Suprapubic skin (tissue), 4 donors: Measurements from ENCODE around the gene HSP90B1. TPM values are rescaled to one million over a fixed set of nuclear protein-coding genes. Genes with fewer than 3 reads are reported as not detected.
A peak's percentile ranks its signal among the peaks of the same experiment; 100 is the strongest.

Experiments used
- DNase-seq, 2 donors: peaks; one replicate each; pipeline ENCODE4 v3.0.0-alpha.2; 2019; ENCODE audit warnings: low spot score in 2 of 2
- H3K27ac ChIP-seq: fragments of 200-600 bp; sonication (generic); one replicate; pipeline ENCODE4 v1.5.1; 2019
- H3K27me3 ChIP-seq: fragments of 200-600 bp; sonication (generic); one replicate; pipeline ENCODE4 v1.5.1; 2019
- H3K36me3 ChIP-seq: fragments of 200-600 bp; sonication (generic); one replicate; pipeline ENCODE4 v1.5.1; 2019
- H3K4me1 ChIP-seq: fragments of 200-600 bp; sonication (generic); one replicate; pipeline ENCODE4 v1.5.1; 2019
- H3K4me3 ChIP-seq: fragments of 200-600 bp; sonication (generic); one replicate; pipeline ENCODE4 v1.5.1; 2019; ENCODE audit warnings: mild to moderate bottlenecking
- H3K9me3 ChIP-seq: fragments of 200-600 bp; sonication (generic); one replicate; pipeline ENCODE4 v1.5.1; 2019
- CTCF ChIP-seq, 2 donors: fragments of 200-600 bp in 1 of 2; fragments of 450-650 bp in 1 of 2; sonication (generic) in 1 of 2; IDR thresholded peaks; one replicate each; pipeline ENCODE4 v1.5.1; 2016 to 2019; ENCODE audit warnings: antibody characterized with exemption in 2 of 2, mild to moderate bottlenecking in 1 of 2, moderate library complexity in 1 of 2
- EP300 ChIP-seq: sonication (generic); formaldehyde crosslinking; IDR thresholded peaks from one replicate; pipeline ENCODE4 v1.6.1; 2017; ENCODE audit warnings: antibody characterized with exemption
- POLR2A ChIP-seq, 2 donors: fragments of 450-650 bp; IDR thresholded peaks; one replicate each; pipeline ENCODE4 v1.6.1; 2017; ENCODE audit warnings: antibody characterized with exemption in 2 of 2, mild to moderate bottlenecking in 2 of 2, moderate library complexity in 2 of 2
- POLR2AphosphoS5 ChIP-seq, 3 donors: sonication (generic); formaldehyde crosslinking; IDR thresholded peaks; one replicate each; pipeline ENCODE4 v1.6.1; 2017; ENCODE audit warnings: antibody characterized with exemption in 3 of 3
- WGBS: methylation state at CpG from one replicate; pipeline ENCODE4 v1.1.5; 2018; 5-methylcytosine and 5-hydroxymethylcytosine counted together
- total RNA-seq, 4 donors: library from RNA; depleted of rRNA; stranded (reverse); fragments of >200 nt; gene quantifications; one replicate each; pipeline ENCODE4 v1.1.0, GENCODE V29; 2016

Gene HSP90B1
- total RNA-seq, 4 donors from 2014 or later, result 138 to 156 (median 141) TPM

GRCh38 chr12:103964805-103965204 is 34.6 kb downstream of the HSP90B1 start:
- H3K4me1 ChIP-seq, result peaks cover 46% of the 10 kb centered on the region
- H3K36me3 ChIP-seq, result no peaks in the 10 kb centered on the region
- DNase-seq, result no peak
- no peaks in the 10 kb centered on the region for H3K9me3 ChIP-seq
- WGBS, result 21% methylated on average over 3 of the region's 3 CpGs
- peak overlapping the region; percentile 81 for H3K4me3 ChIP-seq
- no peak for TF ChIP-seq POLR2AphosphoS5 (IDR thresholded peaks at IDR 0.05)
- no peak for TF ChIP-seq POLR2A (IDR thresholded peaks at IDR 0.05)
- no peak for TF ChIP-seq CTCF (IDR thresholded peaks at IDR 0.05)
- no peak for TF ChIP-seq EP300
- H3K27ac ChIP-seq, result peak overlapping the region; percentile 96
- no peaks in the 10 kb centered on the region for H3K27me3 ChIP-seq

GRCh38 chr12:103965255-103965589 is 35.0 kb downstream of the HSP90B1 start:
- Histone ChIP-seq H3K36me3 (no peaks in the 10 kb centered on the region), H3K4me1 (peaks cover 46% of the 10 kb centered on the region), H3K27me3 (no peaks in the 10 kb centered on the region), H3K9me3 (no peaks in the 10 kb centered on the region), H3K27ac (peak overlapping the region; percentile 96), H3K4me3 (peak overlapping the region; percentile 81)
- under 1% methylated on average over 11 of the region's 11 CpGs for WGBS
- TF ChIP-seq POLR2AphosphoS5 (IDR thresholded peaks at IDR 0.05) (no peak), CTCF (IDR thresholded peaks at IDR 0.05) (no peak), EP300 (no peak), POLR2A (IDR thresholded peaks at IDR 0.05) (no peak)
- DNase-seq, result no peak

- DNase-seq, result peak; percentile 99
- H3K36me3 ChIP-seq, result no peaks in the 10 kb centered on the region
- H3K4me3 ChIP-seq, result peak within 1 kb of the TSS; percentile 81
- TF ChIP-seq EP300 (no peak), POLR2A (IDR thresholded peaks at IDR 0.05) (peak; percentile 53 to 81), POLR2AphosphoS5 (IDR thresholded peaks at IDR 0.05) (peak in 2 of 3 donors; percentile 74 to 85)
- H3K27me3 ChIP-seq, result no peaks in the 10 kb centered on the region
- H3K9me3 ChIP-seq, result no peaks in the 10 kb centered on the region
- H3K27ac ChIP-seq, result peak within 1 kb of the TSS; percentile 96
- WGBS, result 0% methylated on average over 20 of the region's 64 CpGs
- peaks cover 46% of the 10 kb centered on the region for H3K4me1 ChIP-seq
Observed at GRCh38 chr12:103965590-103966504, 35.6 kb downstream of the HSP90B1 start, which contains the start of gene TDG. Gene TDG (plus strand): TSS chr12:103965872. CDS start chr12:103966038, 166 bp downstream.

- WGBS, result 11% methylated on average over 1 of the region's 1 CpG
- TF ChIP-seq CTCF (IDR thresholded peaks at IDR 0.05), result no peak
- no peak for TF ChIP-seq POLR2AphosphoS5 (IDR thresholded peaks at IDR 0.05)
- TF ChIP-seq EP300, result no peak
- TF ChIP-seq POLR2A (IDR thresholded peaks at IDR 0.05), result no peak
- peak overlapping the region; percentile 81 for H3K4me3 ChIP-seq
- no peaks in the 10 kb centered on the region for H3K36me3 ChIP-seq
- H3K4me1 ChIP-seq, result peaks cover 48% of the 10 kb centered on the region
- no peak for DNase-seq
- no peaks in the 10 kb centered on the region for H3K27me3 ChIP-seq
- peak overlapping the region; percentile 96 for H3K27ac ChIP-seq
- no peaks in the 10 kb centered on the region for H3K9me3 ChIP-seq
Observed at GRCh38 chr12:103966736-103967135, 36.5 kb downstream of the HSP90B1 start.

GRCh38 chr12:103969391-103969790 is 39.2 kb downstream of the HSP90B1 start:
- peaks cover 36% of the 10 kb centered on the region for H3K4me1 ChIP-seq
- H3K27ac ChIP-seq, result no peak overlapping the region
- no peaks in the 10 kb centered on the region for H3K36me3 ChIP-seq
- H3K9me3 ChIP-seq, result no peaks in the 10 kb centered on the region
- H3K27me3 ChIP-seq, result no peaks in the 10 kb centered on the region
- no peak for DNase-seq
- 54% methylated on average over 2 of the region's 2 CpGs for WGBS
- H3K4me3 ChIP-seq, result no peak overlapping the region
- no peak for TF ChIP-seq CTCF (IDR thresholded peaks at IDR 0.05)
- TF ChIP-seq POLR2A (IDR thresholded peaks at IDR 0.05), result no peak
- no peak for TF ChIP-seq POLR2AphosphoS5 (IDR thresholded peaks at IDR 0.05)
- TF ChIP-seq EP300, result no peak
